GM18951 (cell line): Measurements from ENCODE around the gene VSIG8.

Source experiments
- POLR2A ChIP-seq: IDR thresholded peaks from 4 replicates; pipeline ENCODE4 v1.6.1; 2011; ENCODE audit warnings: mild to moderate bottlenecking; ENCODE audit not compliant: insufficient read length, insufficient read depth; ENCODE audit errors: extremely low read depth
- in situ Hi-C: fragments of 300-500 bp; cut with MboI; formaldehyde crosslinking; loops from one replicate; pipeline ENCODE4 v1.12.0; 2022; ENCODE audit warnings: low sequenced_read_pairs, mixed read lengths, inconsistent platforms; ENCODE audit not compliant: unreplicated experiment

VSIG8 gene

GRCh38 chr1:159828581-159829272, 33.7 kb downstream of the VSIG8 start:
- in situ Hi-C loops, result no loop called here
- no peak for TF ChIP-seq POLR2A

DNA sequence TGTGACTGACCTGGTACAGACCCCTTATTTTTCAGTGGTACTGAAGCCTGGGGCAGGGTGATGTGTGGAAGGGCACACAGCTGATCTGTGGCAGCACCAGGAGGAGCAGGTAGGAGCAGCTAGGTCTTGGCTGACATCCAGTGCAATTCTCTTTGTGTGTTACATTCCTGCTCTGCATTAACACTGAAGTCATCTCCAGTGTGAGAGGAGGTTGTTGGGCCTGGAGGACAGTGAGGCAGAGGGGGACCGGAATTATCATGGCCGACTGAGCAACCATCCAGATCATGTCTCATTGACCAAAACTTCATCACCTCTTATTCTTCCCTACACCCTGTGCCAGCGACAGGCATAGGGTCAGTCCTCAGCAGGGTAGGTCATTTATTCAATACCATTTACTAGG, 34.3 kb downstream of the VSIG8 start:
- TF ChIP-seq POLR2A, result no peak
- in situ Hi-C loops, result no loop called here

DNA sequence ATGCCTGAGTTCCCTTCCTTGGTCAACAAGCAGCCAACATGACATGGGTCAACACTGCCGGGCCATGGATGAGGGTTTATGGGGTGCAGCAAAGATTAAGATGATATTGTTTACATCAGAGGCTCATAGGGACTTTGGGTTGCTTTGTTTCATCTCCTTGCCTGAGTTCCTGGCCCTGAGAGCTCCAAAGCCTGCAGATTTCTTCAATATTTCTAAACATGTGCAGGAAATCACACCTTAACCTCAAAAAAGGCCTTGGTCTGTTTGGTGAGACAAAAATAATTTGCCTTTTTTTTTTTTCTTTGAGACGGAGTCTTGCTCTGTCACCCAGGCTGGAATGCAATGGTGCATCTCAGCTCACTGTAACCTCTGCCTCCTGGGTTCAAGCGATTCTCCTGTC, 34.9 kb downstream of the VSIG8 start:
- in situ Hi-C loops, result no loop called here
- no peak for TF ChIP-seq POLR2A

DNA sequence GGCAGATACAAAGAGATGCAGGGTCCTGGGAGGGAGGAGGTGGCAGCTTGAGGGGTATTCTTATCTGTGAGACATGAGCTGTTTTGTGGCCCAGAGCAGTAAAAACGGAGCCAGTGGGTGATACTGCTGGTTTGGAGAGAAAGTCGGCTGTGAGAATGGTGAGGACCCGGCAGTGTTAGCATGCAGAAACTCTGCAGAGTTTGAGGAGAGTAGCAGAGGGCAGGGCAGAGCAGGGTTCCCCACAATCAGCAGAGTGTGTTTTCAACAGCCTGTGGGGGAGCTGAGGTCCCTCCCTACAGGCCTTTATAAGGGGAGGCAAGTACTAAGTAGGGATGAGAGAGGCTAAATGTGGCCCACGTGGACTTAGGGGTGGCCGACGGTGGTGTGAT, 35.4 kb downstream of the VSIG8 start:
- in situ Hi-C loops, result no loop called here
- no peak for TF ChIP-seq POLR2A

- TF ChIP-seq POLR2A, result no peak
- in situ Hi-C loops, result no loop called here
Observed at GRCh38 chr1:159826441-159827101, 35.9 kb downstream of the VSIG8 start, which contains the start of gene SLAMF8. Gene SLAMF8, plus strand, starts transcription at chr1:159826873. Its CDS starts 26 bp downstream, at chr1:159826899.

DNA sequence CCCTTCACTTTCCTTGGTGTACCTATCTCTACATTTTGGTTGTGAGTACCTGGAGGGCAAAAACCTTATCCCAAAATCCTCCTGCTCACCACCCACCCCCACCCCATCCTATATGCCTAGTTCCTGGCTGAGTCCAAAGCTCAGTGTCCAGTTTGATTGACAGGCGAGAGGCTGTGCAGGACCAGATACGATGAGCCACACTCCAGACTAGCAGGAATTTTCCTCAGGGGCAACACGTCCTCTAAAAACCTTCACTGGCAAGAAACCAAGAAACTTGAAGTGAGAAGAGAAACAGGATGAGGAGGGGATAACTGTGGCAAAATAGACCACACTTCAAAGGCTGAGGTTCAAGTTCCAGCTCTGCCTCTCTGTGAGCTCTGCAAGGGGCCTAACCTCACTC, 36.9 kb downstream of the VSIG8 start:
- in situ Hi-C loops, result no loop called here
- TF ChIP-seq POLR2A, result no peak

DNA sequence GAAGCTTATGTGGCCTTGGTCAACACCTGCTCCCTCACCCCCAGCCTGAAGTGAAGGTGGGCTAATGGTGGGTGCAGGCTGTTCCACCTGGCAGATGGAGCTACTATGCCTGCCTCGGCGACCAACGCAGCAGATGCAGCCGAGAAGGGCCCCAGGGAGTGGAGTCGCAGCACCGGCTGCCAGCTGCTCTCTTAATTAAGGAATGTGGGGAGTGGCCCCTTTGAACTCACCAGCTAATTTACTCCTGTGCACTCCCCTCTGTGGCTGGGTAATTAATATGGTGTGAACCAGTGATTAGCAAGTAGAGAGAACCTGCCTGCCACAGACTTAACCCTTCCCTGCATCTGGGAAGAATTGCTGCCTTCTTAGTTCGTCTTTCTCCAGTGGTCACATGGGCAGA, 39.1 kb downstream of the VSIG8 start:
- in situ Hi-C loops, result no loop called here
- no peak for TF ChIP-seq POLR2A

DNA sequence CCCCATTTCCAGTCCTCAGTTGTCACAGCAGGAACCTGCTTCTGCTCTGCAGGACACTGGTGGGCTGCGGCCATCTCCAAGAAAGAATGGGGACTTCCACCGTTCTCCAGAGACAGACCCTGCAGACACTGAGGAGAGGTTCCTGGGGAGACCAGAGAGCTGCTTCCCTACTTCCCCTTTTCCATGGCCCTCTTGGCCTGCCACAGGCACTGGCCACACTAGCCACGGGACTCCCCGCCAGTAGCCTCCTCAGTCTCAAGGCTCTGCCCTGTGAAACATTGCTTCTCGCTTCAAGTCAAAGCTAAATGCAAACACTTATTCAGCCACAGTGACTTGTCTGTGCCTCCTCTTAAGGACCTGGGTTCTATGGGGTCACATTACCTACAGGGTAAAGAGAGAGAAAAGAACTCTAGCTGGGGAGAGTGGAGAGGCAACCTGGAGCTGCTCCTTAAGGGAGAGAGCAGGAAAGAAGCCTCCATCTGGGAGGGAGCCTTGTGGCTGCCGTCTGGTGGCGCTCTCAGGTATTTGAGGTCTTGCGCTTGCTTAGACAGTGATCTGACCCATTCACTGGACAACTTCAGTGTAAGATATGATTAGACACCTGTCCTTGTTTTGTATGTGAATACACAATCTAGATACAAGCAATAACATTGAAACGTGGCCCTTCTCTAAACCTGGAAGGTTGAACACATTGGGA, 41.1 kb downstream of the VSIG8 start:
- in situ Hi-C loops, result no loop called here
- TF ChIP-seq POLR2A, result no peak

GRCh38 chr1:159817276-159818041, 45.0 kb downstream of the VSIG8 start:
- in situ Hi-C loops, result no loop called here
- TF ChIP-seq POLR2A, result no peak

DNA sequence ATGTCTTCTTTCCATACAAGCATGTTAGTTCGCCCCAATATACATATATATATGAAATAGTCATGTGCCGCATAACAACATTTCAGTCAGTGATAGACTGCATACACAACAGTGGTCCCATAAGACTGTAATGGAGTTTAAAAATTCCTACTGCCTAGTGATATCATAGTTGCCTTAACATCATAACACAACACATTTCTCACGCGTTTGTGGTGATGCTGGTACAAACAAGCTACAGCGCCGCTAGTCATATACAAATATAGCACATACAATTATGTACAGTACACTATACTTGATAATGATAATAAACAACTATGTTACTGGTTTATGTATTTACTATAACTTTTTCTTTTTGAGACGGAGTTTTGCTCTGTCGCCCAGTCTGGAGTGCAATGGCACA, 46.5 kb downstream of the VSIG8 start:
- TF ChIP-seq POLR2A, result no peak
- in situ Hi-C loops, result no loop called here

GRCh38 chr1:159804924-159805323, 57.5 kb downstream of the VSIG8 start:
- no peak for TF ChIP-seq POLR2A
- in situ Hi-C loops, result no loop called here
